ENCODE results near the gene SPEN. TPM values are rescaled to one million over a fixed set of nuclear protein-coding genes. Genes with fewer than 3 reads are reported as not detected.

SPEN gene
- total and polyA plus RNA-seq, 2 of the 4 experiments (the other 2 are of a cell fraction) = 7.6 to 15.8 TPM

DNA sequence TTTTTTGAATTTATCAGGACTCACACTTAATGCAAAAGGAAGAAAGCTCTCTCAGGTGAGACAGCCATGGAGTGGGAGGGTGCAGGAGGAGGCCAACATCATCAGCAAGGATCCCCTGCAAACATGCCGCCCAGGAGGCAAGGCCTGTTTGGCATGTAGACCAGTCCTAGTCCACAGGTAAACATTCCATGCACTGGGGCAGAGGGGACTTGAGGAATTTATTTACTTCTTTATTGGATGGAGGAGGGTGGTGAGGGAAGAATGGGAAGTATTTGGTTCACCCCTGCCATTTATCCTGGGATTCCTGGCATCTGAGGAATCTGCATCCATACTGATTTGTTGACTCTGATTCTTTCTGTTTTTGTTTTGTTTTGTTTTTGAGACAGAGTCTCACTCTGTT lies 38.6 kb upstream of the SPEN start:
- H2AK9ac ChIP-seq (replicated peaks; ENCODE audit: low read depth, low read length, poor library complexity) = no peak overlapping the region
- no peak overlapping the region for H3K23ac ChIP-seq (ENCODE audit: low read depth, low read length)
- no peaks in the 10 kb centered on the region for H3K4me1 ChIP-seq (ENCODE audit: control insufficient read depth, insufficient read depth, low read length)
- intact Hi-C loops (cut with micrococcal nuclease) = no loop called here
- H2BK120ac ChIP-seq (ENCODE audit: low read depth, low read length) = no peak overlapping the region
- POLR2A ChIA-PET (ENCODE audit: unreplicated experiment) = no interaction called here
- no peak for DNase-seq
- H2BK15ac ChIP-seq (ENCODE audit: low read depth, low read length) = no peak overlapping the region
- TF ChIP-seq CHD1 (IDR thresholded peaks at IDR 0.05; ENCODE audit: low read depth, low read length) (no peak), BHLHE40 (IDR thresholded peaks at IDR 0.05; ENCODE audit: low read depth, low read length) (no peak), NFE2L2 (IDR thresholded peaks at IDR 0.05; ENCODE audit: low read depth, low read length) (no peak), MAFK (IDR thresholded peaks at IDR 0.05; ENCODE audit: low read depth, low read length) (no peak)
- TF ChIP-seq, protein P1, sequence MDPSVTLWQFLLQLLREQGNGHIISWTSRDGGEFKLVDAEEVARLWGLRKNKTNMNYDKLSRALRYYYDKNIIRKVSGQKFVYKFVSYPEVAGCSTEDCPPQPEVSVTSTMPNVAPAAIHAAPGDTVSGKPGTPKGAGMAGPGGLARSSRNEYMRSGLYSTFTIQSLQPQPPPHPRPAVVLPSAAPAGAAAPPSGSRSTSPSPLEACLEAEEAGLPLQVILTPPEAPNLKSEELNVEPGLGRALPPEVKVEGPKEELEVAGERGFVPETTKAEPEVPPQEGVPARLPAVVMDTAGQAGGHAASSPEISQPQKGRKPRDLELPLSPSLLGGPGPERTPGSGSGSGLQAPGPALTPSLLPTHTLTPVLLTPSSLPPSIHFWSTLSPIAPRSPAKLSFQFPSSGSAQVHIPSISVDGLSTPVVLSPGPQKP (IDR thresholded peaks at IDR 0.05; ENCODE audit: borderline replicate concordance, low read depth, low read length) = no peak
- no peak overlapping the region for H3K18ac ChIP-seq (ENCODE audit: low read depth, low read length)
- no peaks in the 10 kb centered on the region for H3K79me1 ChIP-seq (ENCODE audit: low read depth in 1 of 2, low read length in 2 of 2)
- no peak for ATAC-seq (ENCODE audit: low read depth)
- no peak overlapping the region for H3K56ac ChIP-seq (ENCODE audit: extremely low read depth, insufficient read depth, low read length)
- H3K9ac ChIP-seq (ENCODE audit: low read depth, low read length) = no peak overlapping the region
- no peak overlapping the region for H4K91ac ChIP-seq (ENCODE audit: insufficient read depth, low read depth, low read length)
- in situ Hi-C loops (cut with MboI; ENCODE audit: low sequenced_read_pairs) = no loop called here
- H3K4me2 ChIP-seq (ENCODE audit: low read depth, low read length) = no peak overlapping the region
- H3K36me3 ChIP-seq (ENCODE audit: control insufficient read depth, insufficient read depth, low read length) = no peaks in the 10 kb centered on the region
- dilution Hi-C loops (cut with HindIII; ENCODE audit: low sequenced_read_pairs, unreplicated experiment) = no loop called here
- BruUV-seq (replicated peaks) = no TSS peak
- H4K5ac ChIP-seq (ENCODE audit: low read depth, low read length) = no peak overlapping the region
- H4K8ac ChIP-seq (ENCODE audit: low read depth in 2 of 2, low read length in 2 of 2) = no peak overlapping the region
- H3K27ac ChIP-seq (ENCODE audit: insufficient read depth, low read length) = no peak overlapping the region
- H3K9me1 ChIP-seq (ENCODE audit: insufficient read depth, low read length) = no peaks in the 10 kb centered on the region
- no peak overlapping the region for H3K14ac ChIP-seq (replicated peaks; ENCODE audit: low read depth, low read length)
- no peak overlapping the region for H2BK20ac ChIP-seq (ENCODE audit: low read depth, low read length)
- H3K27me3 ChIP-seq (ENCODE audit: control insufficient read depth, insufficient read depth, low read length) = no peaks in the 10 kb centered on the region
- no peaks in the 10 kb centered on the region for H3K9me3 ChIP-seq (ENCODE audit: control insufficient read depth, insufficient read depth, low read length)
- no CpG with 5 or more reads among the region's 1 CpG for WGBS, 2 experiments (ENCODE audit: extremely low coverage in 2 of 2, insufficient read length in 1 of 2)
- no peak overlapping the region for H2BK5ac ChIP-seq (ENCODE audit: low read depth, low read length, poor library complexity, severe bottlenecking)
- no peak overlapping the region for H2AK5ac ChIP-seq (ENCODE audit: low read depth, low read length)
- H2AFZ ChIP-seq (replicated peaks; ENCODE audit: low read length, poor library complexity) = no peak overlapping the region
- no peaks in the 10 kb centered on the region for H4K20me1 ChIP-seq (ENCODE audit: insufficient read depth, low read length)
- H3K4me3 ChIP-seq (ENCODE audit: insufficient read depth, low read depth, low read length) = no peak overlapping the region
- no peak overlapping the region for H3K4ac ChIP-seq (ENCODE audit: low read depth, low read length)
- CTCF ChIA-PET = no interaction called here
